ENCODE data around the gene NRIP1. TPM values are rescaled to one million over a fixed set of nuclear protein-coding genes. Genes with fewer than 3 reads are reported as not detected.
"Not testable (repeated sequence)": the region's sequence is repeated elsewhere in the genome, so short reads cannot be mapped to it uniquely, and the experiment has no call there.

The NRIP1 gene
- total RNA-seq, 1 donor from 2014 or later: 54.1 TPM

DNA sequence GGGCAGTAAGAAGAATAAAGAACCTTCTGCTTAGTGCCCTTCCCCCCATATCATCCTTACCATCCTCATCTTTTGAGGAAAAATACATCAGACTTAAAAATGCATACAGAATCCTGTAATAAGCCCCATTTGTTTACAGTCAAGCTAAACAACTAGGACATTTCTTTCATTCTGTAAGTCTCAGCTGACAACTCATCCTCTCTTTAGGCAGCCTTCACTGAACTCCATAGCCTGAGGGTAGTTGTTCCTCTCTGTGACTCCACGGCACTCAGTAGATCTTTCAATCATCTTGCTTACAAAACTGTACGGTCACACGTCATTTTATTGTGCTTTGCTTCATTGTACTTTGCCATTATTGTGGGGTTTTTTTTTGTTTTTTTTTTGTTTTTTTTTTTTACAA lies 82.5 kb downstream of the NRIP1 start:
- DNase-seq (ENCODE audit: extremely low read depth, low read depth, low spot score): no peak

DNA sequence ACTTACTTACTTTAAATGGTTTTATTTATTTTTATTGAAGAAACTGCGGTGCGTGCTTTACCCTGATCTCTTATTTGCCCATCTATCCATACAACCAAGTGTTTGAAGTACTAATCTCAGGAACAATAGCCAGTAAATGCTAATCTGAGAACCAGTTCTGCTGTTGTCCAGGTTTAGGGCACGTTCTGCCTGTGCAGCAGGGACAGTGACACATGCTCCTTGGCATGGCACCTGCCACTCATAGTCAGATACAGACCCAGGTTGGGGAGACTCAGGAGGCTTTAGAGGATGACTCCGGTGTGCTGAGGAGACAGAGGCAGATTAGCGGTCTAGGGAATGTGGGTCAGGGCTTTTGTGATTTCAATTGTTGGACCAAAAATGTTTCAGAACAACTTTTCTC lies 83.6 kb downstream of the NRIP1 start:
- DNase-seq (ENCODE audit: extremely low read depth, low read depth, low spot score): no peak

DNA sequence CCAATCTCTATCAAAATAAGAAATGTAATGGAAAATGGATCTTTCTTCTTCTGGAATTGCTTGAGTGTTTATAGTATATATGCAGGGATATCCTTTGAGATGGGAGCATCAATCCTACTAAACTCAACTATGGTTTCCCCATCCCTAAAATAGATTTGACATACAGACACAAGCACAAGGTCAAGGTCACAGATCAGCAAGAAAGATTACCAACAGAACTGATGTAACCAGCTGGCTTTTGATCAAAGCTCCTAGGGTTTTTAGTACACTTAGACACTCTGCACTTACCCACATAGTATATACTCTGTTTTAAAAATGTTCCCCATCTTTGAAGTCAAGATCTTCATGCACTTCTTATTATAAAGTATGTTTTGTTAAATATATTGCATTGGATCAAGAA lies 85.5 kb downstream of the NRIP1 start:
- DNase-seq (ENCODE audit: extremely low read depth, low read depth, low spot score): no peak

DNA sequence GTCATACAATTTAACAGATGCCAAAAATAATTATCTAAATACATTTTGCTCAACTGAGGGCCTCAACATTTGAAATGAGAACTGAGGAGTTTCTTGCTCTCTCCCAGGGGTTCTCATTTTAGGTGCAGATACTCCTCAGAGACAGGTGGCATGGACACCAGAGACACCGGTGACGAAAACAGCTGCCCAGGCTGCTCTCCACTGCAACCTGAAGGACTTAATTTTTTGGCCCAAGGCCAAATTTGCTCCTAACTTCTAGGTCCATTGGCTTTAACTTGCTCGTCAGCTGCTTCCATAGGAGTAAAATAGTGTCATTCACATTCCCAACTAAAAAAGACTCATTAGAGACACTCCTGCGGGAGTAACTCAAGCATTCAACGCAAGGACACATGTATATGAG lies 87.0 kb downstream of the NRIP1 start:
- no peak for DNase-seq (ENCODE audit: extremely low read depth, low read depth, low spot score)

DNA sequence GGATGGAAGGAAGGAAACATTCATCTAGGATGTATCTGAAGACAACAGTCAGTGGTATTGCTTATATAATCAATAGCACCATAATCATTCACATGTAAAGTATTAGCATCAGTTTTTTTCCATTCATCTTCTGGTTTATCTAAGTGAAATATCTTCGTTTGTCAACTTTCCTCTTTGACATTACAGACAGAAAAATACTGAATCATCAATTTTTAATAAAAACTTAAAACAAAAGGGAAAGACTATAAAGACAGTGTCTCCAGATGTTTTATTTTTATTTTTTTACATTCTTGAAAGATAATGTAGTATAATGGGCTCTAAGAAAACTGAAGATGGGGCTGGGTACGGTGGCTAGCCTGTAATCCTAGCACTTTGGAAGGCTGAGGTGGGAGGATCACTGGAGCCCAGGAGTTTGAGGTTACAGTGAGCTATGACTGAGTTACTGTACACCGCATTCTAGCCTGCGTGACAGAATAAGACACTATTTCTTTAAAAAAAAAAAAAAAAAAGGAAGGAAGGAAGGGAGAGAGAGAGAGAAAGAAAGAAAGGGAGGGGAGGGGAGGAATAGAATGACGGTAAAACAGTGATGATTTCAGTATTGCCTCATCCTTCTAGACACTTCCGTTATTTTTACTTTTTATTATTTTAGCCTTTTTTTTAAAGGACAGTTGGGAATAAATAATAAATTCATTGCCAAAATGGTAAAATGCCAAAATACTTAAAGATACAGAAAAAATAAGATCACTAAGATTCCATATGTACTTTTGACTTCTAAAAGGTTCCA lies 89.5 kb downstream of the NRIP1 start:
- DNase-seq (ENCODE audit: extremely low read depth, low read depth, low spot score): no peak

DNA sequence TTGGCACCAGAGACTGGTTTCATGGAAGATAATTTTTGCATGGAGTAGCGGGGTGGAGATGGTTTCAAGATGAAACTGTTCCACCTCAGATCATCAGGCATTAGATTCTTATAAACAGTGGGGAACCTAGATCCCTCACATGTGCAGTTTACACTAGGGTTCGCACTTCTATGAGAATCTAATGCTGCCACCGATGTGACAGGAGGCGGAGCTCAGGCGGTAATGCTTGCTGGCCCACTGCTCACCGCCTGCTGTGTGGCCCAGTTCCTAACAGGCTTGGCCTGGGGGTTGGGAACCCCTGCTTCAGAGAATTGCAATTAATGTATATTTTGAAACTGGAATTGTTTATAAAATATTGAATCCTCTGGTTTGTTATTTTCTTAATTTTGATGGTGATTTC lies 92.1 kb downstream of the NRIP1 start:
- DNase-seq (ENCODE audit: extremely low read depth, low read depth, low spot score): no peak

DNA sequence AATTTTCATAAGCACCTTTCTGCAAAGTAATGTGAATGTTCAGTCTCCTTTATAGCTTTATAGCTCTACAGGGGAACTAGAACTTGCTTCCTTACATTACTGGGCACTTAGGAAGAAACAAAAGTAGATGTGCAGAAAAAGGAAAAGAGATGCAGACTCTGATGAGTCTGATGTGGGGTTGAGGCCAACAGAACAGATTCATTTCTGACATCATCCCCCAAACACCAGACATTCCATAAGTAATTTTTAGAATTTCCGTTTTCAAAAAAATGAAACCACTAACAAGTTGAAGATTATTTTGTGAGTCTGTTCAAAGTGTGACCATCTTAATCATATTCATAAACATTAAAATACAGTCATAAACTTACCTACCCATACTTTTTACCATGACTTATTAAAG lies 96.0 kb downstream of the NRIP1 start:
- DNase-seq (ENCODE audit: extremely low read depth, low read depth, low spot score): no peak

DNA sequence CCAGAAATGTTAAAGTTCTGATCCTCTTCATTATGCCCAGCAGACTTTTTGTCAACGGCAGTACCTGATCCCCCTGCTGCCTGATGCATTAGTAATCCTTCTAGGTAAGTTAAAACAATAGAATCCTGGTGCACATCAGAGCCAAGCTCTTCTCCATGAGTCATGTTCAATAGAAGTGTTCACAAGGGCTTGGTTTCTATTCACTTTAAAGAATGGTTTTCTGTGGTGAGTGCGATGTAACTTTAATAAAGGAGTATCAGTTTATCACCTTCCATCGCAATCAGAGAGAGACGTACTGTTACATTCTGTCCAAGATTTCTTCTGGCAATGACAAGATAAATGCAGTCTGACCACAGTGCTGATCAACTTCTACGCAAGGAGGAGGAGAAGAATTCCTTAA lies 96.8 kb downstream of the NRIP1 start:
- DNase-seq (ENCODE audit: extremely low read depth, low read depth, low spot score): no peak

DNA sequence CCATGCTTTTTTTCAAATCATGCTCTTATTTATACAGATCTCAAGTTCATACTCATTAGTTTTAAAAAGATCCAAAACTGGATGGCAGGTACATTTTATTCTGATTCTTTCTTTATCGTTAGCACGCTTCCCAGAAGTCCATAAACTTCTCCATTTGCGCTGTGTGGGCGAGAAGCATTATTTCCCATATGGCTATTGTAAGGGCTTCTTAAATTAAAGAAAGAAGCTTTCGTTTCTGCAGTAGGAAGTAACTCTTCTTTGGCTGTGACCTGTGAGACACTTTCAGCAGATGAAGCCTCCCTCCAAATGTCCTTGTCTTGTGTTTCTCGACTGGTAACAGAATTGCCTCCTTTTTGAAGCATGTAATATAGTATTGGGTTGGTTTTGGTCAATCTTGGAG lies 100.2 kb downstream of the NRIP1 start:
- DNase-seq (ENCODE audit: extremely low read depth, low read depth, low spot score): no peak

DNA sequence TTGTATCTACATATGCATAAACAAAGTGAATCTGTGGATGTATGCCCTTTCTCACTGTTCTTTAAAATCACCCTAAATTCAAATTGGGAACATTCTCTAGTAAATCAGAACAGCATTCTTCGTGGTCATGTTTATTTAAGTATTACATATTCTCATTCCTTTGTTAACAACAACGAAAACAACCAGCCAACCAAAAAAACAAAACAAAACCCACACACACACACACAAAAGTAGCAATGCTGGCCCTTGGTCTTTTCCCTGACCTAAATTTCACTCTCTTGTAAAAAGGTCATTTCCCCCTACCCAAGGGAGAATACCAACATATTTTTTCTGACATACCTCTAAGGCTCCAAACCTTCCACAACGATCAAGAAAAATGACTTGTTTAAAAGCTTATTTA lies 102.6 kb downstream of the NRIP1 start:
- DNase-seq (ENCODE audit: extremely low read depth, low read depth, low spot score): no peak

DNA sequence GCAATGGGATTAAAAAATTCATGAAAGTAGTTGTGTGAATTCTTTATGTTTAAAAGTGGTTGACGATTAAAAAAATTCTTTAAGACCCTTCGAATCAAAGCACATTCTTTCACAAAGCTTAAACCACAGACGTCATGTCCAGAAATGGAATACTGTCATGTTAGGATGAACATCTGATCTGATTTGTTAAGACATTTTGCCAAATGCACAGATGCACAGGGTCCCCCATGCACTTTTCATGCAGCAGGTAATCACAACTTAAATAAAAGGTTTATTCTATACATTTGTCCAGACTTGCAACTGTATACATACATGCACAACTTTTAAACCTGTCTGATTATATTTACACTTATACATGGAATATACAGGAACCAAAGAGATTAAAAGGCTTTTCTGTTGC lies 103.3 kb downstream of the NRIP1 start:
- DNase-seq (ENCODE audit: extremely low read depth, low read depth, low spot score): no peak

DNA sequence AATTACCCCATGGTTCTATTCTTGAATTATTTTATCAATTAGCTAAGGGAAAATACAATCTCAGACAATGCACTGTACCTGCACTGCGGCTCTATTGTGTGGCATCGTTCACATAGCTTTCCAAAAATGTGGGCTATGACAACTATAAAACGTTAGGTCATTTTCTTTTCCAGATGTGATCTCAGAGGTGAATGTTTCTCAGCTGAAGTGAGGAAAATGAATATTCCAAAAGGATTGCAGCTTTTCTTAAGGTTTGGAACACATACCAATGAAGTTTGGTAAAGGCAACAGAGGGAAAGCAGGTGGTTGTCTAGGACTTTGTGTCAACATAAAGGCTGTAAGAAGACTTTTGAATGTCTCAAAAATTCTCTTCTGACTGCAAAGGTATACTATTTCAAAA lies 105.5 kb downstream of the NRIP1 start:
- DNase-seq (ENCODE audit: extremely low read depth, low read depth, low spot score): no peak

DNA sequence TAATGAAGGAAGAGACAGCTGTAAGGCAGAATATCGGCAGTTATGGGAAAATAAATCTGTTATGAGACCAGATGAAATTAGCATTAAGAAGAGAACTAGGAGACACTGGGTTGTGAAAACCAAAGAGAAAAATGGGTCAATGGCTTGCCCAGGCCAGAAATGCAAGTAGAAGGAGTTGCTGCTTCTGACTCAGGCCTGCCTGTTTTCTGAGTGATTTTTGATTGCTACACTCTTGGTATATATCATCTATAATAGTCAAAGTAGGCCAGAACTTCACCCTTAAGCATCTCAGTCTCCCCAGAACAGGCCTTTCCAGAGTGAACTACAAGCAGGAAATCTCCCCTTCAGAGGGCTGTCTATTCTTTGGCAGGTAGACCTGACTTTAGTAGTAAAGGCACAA lies 107.0 kb downstream of the NRIP1 start:
- DNase-seq (ENCODE audit: extremely low read depth, low read depth, low spot score): no peak

DNA sequence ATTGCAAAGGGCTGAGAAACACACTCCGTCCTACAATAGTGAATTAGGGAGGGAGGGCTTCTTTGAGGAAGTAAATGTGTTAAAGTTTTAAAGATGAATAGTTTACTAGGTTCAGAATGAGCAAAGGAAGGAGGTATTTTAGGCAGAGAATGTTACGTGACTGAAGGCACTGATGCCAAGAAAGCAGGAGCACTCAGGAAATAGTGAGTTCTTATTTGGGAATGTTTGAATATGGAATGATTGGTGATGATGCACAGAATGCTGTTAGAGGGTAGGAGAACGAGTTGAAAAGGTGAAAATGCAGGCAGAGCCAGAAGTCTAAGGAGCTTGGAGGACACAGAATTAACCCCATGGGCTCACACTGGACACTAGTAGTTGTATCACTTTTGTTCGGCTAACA lies 108.0 kb downstream of the NRIP1 start:
- DNase-seq (ENCODE audit: extremely low read depth, low read depth, low spot score): no peak

DNA sequence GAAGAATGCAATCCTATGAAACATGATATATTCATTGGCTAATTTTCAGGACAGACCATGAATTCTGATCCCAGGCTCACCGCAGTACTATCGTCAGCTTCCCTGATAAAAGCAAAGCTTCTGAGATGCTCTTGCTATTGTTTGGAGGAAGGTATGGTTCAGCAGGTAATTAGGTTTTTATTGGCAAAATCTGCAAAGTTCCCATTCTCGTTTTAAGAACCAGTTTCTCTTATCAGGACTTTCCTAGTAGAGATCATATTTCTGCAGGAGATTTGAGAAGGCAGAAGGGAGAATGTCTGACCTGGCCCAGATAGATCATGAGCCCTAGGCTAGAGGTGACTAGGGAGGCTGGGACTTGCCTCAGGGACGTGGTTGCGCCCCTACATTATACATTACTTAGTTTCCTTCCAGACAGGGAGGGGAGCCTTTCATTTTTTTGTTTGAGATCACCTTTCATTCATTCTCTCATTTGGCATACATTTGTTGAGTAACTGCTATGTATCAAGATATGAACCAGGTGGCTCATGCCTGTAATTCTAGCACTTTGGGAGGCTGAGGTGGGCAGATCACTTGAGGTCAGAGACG lies 108.8 kb downstream of the NRIP1 start:
- DNase-seq (ENCODE audit: extremely low read depth, low read depth, low spot score): no peak

DNA sequence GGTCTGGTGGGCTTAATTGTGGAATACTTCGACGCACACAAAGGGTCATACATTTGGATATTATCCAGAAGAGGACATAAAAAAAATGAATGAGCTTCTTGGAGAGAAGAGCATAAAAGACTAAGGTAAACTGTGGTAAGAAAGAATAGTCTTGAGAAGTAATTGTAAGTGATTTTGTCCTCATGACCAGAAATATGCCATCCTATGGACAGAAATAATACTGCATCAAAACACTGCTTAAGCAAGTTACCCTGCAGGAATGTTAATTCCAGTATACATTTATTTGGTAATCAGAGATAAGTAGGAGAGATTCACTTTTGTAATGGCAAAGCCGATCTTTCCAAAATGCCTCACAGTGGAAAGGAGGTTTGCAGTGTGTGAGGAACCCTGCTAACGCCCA lies 111.9 kb downstream of the NRIP1 start:
- no peak for DNase-seq (ENCODE audit: extremely low read depth, low read depth, low spot score)

DNA sequence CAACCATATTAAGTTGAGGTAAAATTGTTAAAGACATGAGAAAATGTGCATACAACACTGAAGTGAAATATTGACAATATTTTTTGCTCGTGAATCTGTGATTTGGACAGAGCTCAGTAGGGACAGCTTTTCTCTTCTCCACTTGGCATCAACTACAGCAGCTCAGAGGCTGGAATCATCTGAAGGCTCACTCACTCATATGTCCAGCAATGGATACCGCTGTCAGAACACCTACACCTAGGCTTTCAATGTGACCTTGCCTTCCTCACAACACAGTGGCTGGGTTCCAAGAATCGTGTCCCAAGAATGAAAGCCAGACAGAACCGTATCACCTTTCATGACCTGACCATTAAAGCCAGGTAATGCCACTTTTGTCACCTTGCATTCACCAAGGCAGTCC lies 115.2 kb downstream of the NRIP1 start:
- no peak for DNase-seq (ENCODE audit: extremely low read depth, low read depth, low spot score)

DNA sequence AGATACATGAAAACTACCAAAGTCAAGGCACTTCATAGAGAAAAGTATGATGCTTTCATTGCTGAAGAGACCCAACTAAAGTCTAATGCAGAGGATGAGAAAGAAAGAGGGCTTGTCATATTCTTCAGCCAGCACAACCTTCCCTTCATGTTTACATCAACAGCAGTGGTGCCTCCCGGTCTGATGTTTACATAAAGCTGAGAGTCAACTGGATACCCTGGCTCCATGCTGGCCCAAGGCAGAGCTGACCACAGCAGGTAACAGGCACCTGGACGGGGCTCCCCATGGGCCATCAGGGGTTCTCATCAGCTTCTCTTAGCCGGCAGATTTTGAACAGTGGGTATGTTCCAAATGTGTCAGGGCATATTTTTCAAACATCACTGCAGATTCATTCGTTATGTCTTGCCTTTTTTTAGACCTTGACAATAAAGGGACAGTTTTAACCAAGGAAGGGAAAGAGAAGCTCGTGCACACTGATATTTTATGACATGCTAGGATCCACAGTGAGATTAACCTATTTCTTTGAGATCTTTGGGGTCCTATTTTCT lies 117.1 kb downstream of the NRIP1 start:
- DNase-seq (ENCODE audit: extremely low read depth, low read depth, low spot score): no peak

DNA sequence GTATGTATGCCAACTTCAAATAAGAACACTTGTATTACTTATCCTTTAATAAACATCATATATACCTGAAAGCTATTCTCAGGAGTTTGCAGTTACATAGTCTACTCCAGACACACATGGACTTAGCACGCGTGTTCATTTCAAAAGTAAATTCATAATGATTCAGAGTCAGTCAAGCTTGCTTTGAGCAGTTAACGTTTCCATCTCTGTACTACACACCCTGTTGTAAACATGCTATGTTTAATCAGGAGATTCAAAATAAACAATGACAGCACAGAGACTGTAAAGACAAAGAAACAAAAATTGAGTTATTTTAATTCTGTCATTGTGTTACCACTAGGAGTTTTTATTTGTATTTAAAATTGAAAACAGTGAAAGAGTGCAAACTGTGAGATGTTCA lies 119.6 kb downstream of the NRIP1 start:
- no peak for DNase-seq (ENCODE audit: extremely low read depth, low read depth, low spot score)

DNA sequence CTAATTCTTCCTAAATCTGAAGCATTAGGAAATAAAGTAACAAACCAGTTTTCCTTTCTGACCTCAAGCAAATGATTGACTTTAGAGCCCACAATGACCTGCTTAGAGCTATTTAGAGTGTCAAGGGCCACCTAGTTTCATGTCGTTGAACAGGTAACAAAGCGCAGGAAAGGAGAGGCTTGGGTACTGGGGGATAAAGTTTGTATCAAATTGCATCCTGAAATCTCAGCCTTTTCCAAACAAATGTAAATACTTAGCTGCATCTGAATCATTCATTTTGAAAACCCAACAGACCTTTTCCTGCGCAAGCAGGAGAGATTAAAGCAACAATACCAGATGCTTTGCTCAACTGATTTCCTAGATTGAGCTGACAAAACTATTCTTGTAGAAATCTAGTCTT lies 121.2 kb downstream of the NRIP1 start:
- DNase-seq (ENCODE audit: extremely low read depth, low read depth, low spot score): no peak

DNA sequence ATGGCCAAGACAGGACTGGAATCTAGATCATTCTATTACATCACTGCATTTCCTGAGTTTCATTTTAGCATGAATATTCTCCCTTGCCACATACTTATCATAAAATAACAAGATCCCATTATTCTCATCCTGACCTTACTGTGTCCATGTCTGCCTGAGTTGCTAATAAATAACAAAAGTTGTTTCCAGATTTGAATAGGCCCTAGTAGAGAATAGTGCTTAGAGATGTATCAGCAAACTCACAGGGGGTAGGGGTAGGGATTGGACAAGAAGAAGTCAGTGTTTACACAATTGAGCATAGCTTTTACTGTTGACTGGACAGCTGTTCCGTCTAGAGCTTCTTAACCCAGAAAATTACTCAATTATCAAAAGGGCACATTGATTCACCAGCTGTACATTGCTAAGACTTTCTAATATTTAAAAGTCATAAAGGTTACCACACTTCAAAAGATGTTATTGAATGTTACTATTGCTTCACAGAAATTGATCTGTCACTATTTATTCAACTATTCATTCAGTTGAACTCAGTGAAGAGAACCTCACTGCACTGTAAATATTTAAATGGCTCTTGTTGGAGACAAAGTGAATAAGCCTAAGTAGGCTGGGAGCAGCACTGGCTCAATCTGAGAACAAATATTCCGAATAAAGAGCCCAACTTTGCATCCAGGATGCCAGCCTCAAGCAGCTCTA lies 121.9 kb downstream of the NRIP1 start:
- no peak for DNase-seq (ENCODE audit: extremely low read depth, low read depth, low spot score)

DNA sequence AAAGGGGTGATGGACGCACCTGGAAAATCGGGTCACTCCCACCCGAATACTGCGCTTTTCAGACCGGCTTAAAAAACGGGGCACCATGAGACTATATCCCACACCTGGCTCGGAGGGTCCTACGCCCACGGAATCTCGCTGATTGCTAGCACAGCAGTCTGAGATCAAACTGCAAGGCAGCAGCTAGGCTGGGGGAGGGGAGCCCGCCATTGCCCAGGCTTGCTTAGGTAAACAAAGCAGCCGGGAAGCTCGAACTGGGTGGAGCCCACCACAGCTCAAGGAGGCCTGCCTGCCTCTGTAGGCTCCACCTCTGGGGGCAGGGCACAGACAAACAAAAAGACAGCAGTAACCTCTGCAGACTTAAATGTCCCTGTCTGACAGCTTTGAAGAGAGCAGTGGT lies 137.5 kb downstream of the NRIP1 start:
- DNase-seq (ENCODE audit: extremely low read depth, low read depth, low spot score): not testable (repeated sequence)

All from glomerular endothelial cell (primary cell).